Omental fat pad (tissue), 4 donors: Measurements from ENCODE around the gene FNBP1L. TPM values are rescaled to one million over a fixed set of nuclear protein-coding genes. Genes with fewer than 3 reads are reported as not detected.
A peak's percentile ranks its signal among the peaks of the same experiment; 100 is the strongest.
"Not testable (repeated sequence)": the region's sequence is repeated elsewhere in the genome, so short reads cannot be mapped to it uniquely, and the experiment has no call there.

Experiments used
- ATAC-seq: fragments of 150-250 bp; one replicate; pipeline ENCODE4 v1.9.1; 2016; ENCODE audit warnings: mild to moderate bottlenecking, moderate library complexity; ENCODE audit not compliant: low FRiP score
- DNase-seq: peaks from one replicate; pipeline ENCODE4 v3.0.0-alpha.2; 2019; ENCODE audit warnings: low spot score
- total RNA-seq, 4 donors: library from RNA; depleted of rRNA; stranded (reverse); fragments of >200 nt; gene quantifications; one replicate each; pipeline ENCODE4 v1.1.0, GENCODE V29; 2016
- TF ChIP-seq, protein P1 (sequence below), 3 donors: fragments of 450-650 bp; IDR thresholded peaks; one replicate each; pipeline ENCODE4 v1.5.1; 2016 to 2017; ENCODE audit warnings: antibody characterized with exemption in 3 of 3, mild to moderate bottlenecking in 3 of 3, moderate library complexity in 2 of 3

FNBP1L gene
- total RNA-seq, 4 donors from 2014 or later, result 16.7 to 47.1 (median 27.7) TPM

DNA sequence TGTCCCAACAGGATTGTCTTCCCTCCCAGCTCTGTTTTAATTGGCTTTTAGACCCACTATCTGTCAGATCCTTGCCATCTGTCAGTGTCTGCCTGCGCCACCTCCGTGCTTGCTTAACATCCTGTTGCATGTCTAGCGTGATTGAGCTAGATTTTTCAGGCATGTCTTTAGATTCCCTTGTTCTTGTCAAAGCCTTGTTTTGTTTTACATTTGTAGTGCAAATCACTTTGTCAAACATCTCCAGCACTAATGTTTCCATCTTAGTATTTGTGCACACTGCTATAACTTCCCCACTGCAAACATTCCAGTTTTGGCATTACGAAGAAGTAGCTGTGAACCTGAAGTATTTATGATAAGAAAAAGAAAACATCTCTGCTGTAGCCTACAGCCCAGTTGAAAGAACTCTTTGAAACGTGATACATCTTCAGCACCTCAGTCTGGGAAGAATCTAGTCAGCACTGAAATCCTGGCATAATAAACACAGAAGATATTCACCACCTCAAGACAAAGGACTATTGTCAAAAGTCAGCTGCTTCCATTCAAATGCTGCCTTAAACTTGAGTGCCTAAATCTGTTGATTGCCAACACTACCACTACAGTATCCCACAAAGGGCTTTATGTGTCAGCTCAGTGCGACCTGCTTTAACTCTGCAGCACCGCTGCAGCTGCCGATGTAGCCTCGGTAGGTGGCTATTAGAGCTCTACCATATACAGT, 105.0 kb downstream of the FNBP1L start:
- TF ChIP-seq, protein P1, sequence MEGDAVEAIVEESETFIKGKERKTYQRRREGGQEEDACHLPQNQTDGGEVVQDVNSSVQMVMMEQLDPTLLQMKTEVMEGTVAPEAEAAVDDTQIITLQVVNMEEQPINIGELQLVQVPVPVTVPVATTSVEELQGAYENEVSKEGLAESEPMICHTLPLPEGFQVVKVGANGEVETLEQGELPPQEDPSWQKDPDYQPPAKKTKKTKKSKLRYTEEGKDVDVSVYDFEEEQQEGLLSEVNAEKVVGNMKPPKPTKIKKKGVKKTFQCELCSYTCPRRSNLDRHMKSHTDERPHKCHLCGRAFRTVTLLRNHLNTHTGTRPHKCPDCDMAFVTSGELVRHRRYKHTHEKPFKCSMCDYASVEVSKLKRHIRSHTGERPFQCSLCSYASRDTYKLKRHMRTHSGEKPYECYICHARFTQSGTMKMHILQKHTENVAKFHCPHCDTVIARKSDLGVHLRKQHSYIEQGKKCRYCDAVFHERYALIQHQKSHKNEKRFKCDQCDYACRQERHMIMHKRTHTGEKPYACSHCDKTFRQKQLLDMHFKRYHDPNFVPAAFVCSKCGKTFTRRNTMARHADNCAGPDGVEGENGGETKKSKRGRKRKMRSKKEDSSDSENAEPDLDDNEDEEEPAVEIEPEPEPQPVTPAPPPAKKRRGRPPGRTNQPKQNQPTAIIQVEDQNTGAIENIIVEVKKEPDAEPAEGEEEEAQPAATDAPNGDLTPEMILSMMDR (IDR thresholded peaks at IDR 0.05), result no peak
- DNase-seq (no peak), ATAC-seq (no peak)

DNA sequence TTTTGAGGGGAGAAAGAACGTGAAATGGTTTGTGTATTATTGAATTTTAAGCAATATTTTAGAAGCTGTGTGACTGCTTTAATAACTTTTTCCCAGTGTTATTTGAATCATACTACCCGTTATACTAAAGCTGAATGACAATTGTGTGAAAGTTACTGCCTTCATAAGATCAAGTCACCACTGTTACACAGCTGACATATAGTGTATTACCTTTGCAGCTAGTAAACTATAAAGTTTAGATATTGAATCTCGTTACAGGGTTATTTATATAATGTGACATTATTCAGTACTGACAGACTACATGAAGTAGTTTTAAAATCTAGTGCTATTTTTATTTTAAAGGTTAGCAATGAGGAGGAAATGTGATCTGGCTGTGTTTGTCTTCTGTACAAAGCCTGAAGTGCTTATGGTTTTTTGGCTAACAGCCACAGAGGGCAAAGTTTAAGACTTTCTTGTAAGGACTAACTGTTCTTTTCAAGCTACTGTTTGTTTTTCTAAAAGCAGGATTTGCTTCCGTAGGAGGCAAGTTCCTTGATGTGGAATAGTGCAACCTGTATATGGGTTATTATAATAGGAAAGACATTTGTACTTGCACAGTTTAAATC, 106.1 kb downstream of the FNBP1L start:
- not testable (repeated sequence) for DNase-seq
- peak; percentile 28 for ATAC-seq

DNA sequence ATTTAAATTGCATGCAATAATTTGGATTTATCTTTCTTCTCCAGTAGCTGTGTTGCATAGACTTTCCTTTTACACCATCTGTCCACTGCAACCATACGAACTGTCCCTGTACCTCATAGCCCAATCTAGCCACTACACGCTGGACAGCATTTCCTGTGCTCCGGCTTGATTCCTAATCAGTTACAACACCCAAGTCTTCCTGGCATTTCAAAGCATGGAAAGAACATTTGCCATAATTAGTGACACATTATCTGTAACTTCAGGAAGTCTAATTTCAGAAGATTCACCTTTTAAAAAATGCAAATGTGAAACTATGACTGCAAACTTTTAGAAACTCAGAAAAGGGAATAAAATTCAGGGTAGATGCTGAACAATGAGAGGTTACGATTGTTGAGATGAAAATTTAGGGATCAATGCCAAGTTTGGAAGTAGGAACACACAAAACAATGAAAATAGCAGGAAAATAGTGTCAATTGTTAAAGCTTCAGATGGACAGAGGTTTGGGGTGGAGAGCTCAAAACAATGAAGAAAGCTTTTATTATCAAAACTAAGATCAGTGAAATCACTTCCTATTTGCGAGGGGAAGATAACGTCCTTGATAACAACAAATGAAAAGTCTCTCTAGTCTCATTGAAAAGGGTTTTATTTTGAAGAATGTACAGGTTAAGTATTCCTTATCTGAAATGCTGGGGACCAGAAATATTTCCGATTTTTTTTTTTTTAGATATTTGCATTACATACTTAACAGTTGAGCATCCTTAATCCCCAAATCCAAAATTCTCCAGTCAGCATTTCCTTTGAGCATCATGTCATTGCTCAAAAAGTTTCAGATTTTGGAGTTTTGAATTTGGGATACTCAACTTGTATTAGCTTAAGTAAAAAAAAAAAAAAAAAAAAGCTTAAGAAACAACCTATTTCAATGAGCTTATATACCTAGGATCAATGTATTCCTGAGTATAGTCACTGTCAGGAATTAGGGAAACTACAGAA, 107.3 kb downstream of the FNBP1L start:
- TF ChIP-seq, protein P1 (IDR thresholded peaks at IDR 0.05), result no peak
- ATAC-seq, result no peak
- no peak for DNase-seq

DNA sequence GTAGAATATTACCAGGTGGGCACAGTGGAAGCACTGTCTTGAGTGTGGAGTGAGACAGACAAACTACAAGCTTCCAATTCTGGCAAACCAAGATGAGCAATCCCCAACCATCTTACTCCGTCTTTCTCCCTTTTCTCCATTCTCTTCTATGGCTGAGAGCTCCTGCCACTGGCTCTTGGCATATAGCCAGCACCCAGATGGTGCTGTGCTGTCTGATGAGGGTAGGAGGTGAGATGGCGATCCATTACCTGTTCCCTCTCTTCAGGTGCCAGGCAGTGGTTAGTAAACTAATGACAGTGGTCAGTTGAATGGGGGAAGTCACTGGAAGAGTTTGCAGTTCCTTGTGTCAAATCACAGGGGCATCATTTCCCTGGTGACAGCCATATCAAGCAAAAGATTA, 108.4 kb downstream of the FNBP1L start:
- TF ChIP-seq, protein P1 (IDR thresholded peaks at IDR 0.05), result no peak
- DNase-seq (no peak), ATAC-seq (no peak)

DNA sequence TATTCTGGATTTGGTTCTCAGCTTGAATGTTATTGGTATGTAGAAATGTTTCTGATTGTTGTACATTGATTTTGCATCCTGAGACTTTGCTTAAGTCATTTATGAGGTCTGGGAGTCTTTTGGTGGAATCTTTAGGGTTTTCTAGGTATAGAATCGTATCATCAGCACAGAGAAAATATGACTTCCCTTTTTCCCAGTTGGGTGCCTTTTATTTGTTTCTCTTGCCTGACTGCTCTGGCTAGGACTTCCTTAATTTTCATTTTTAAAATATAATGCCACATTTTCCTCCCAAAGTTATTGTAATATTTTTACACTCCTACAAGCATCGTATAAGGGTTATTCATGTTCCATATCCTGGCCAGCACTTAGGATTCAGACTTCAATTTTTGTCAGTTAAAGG, 111.1 kb downstream of the FNBP1L start:
- DNase-seq, result no peak
- TF ChIP-seq, protein P1 (IDR thresholded peaks at IDR 0.05), result no peak
- no peak for ATAC-seq

DNA sequence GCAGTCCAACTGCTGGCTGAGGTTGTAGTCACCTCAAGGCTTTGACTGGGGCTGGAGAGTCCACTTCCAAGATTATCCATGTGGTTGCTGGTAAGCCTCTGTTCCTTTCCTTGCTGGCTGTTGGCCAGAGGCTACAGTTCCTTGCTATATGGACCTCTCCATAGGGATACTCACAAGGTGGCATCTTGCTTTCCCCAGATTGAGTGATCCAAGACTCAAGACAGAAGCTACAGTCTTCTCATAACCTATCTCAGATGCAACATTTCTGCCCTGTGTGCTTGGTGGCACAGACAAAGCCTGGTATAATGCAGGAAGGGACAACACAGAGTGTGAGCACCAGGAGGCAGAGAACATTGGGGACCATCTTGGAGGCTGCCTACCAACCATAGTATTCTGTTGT, 111.8 kb downstream of the FNBP1L start:
- no peak for DNase-seq
- TF ChIP-seq, protein P1 (IDR thresholded peaks at IDR 0.05), result no peak
- ATAC-seq, result no peak
